ENCODE data around the gene FMN1.

FMN1 gene

DNA sequence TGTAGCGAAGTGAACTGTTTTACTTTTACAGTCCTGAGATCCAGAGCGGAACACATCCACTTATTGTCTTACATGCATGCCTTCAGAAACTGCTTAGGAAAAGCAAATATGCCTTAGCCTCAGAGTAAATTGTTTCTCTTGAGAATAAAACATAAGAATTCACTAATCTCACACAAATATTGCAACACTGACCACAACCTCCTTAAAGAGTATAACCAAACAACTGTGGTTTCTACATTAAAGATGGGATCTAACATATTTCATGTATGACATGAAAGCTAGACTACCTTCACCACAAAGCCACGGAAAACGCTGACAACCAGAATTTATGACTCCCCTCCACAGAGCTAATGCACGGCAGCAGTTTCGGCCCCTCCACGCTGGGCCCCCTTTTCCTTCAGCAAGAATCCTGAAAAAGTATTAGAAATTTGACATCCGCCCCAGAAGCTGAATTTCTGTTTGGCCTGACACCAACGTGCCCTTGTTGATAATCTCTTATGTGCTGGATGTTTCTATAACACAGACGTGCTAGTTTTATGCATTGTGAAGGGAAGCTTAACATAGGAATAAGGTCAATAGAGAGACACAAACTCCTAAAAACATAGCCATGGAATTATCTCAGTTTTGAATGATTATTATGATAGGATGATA is 392.1 kb downstream of the FMN1 start:
- DNase-seq: no peak

DNA sequence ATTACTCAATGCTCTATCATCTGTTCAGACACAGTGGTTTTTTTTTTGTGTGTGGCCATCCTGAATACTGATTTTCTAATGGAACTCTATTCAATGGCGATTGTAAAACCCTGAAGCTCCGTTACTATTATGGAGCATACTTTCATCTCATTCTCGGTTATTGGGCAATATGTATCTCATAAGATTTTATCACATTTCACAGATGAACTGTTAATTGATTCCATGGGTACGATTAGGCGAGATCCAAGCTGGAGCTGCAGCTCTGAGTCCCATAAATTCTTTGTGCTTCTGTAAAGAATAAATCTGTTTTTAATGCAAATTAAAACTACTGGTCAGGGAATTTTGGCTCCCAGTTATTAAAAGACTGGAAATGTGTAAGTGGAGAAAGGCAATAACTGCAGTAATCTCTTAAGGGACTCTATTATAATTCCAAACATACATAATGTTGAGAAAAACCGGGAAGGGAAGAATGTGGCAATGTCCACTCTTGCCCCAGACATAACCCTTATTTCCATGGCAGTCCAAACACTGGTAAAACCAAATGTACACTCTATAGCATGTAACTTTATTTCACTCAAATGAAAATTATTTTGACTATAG is 394.5 kb downstream of the FMN1 start:
- no peak for DNase-seq

DNA sequence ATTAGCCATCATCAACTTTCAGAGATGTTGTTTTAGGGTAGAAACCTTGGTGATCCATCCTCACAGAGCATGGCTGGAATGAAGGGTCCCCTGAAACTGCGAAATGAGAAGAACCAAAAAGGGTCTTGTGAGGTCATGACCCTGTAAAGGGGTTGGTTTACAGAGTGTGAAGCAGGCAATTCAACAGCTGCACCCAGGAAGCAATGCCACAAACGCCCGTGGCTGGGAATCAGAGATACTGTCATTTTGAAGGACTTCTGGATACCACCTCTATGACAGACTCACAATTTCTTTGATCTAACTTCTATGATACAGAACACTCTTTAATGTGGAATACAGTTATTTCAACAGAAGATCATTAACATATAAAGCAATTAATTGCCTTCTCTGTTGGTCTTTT is 397.7 kb downstream of the FMN1 start:
- DNase-seq: no peak

DNA sequence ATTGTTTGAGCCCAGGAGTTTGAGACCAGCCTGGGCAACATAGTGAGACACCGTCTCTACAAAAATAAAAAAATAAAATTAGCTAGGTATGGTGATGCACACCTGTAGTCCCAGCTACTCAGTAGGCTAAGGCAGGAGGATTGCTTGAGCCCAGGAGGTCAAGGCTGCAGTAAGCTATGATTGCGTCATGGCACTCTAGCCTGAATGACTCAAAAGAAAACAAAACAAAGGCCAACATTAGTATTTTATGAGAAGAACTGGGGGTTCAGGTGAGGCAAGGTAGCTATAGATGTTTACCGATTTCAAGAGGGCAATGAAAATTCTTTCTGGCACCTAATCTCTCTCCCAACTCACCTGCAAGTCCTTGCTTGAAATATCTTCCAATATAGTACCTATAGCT is 399.5 kb downstream of the FMN1 start:
- no peak for DNase-seq

DNA sequence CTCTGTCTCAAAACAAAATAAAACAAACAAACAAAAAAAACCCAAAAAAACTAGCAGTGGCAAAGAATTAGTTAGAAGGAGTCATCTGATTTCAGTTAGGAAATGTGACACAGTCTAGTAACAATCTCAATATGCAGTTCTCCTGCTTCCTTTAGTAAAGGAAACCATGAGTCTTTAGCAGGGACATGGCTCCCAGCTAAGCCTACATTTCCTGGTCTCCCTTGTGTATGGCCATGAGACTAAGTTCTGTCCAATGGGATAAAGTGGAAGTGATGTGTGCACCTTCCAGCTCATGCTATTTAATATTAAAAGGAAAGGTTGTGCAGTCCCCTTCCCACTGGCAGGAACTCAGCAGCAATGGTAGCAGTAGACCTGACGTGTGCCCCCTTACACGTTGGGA is 402.1 kb downstream of the FMN1 start:
- DNase-seq: no peak

DNA sequence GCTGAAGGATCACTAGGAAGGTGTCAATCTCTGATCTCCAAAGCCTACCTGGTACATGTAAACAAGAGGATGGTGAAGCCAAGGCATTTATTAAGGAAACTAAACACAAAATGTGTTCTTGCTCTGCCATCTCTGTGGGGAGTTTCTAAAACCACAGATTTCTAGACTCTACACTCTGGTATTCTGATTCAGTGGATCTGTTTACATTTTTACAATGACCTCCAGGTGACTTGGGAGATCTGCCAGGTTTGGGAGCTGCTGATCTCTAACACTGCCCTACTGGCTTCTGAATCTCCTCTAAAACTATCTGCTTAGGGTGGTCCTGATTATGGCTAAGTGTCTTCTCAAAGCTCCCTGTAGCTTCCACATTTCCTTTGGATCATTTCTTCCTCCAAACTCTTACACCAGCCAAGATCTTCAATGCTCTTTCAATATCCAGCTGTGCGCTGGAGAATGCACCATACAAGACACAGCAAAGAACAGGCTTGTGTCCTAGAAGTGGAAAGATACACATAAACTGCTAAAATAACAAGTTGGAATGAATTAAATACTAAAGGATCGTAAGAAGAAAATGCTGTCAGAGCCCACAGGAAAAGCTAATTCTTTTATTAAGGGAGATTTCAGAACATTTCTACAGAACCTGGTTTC is 404.0 kb downstream of the FMN1 start:
- no peak for DNase-seq

DNA sequence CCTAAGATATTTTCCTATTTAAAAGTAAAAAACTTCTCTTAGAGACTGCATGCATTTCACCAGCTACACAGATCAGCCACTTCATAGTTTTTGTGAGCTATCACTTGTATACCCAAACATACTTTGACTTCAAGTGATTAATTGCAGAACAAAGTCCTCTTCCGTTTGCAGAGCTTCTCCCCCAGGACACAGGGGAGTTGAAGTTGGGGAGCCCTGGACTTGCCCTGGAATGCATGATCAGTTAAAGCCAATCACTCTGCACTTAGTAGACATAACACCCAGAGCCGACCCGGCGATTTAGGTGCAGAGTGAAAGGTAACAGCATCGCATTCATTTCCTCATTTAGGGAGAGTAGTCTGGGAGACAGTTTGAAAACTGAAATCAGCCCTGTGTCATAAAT is 406.6 kb downstream of the FMN1 start:
- DNase-seq: no peak

DNA sequence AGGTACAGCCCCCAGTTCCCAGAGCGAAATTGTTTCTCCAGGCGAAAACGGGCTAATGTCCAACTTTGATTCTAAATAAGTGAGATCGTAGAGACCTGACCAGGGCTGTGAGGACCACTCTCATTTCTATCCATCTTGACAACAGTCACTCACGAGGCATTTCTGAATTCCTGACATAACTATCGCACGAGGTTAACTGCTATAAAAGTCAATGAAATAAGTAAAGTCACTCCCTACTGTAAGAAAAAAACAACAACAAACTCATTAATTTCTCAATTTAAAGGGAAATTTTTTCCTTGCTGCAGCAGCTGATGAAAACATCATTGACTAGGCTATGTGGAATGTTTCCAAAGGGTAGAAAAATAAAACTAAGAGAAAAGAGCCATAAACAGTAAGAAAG is 407.6 kb downstream of the FMN1 start:
- no peak for DNase-seq

DNA sequence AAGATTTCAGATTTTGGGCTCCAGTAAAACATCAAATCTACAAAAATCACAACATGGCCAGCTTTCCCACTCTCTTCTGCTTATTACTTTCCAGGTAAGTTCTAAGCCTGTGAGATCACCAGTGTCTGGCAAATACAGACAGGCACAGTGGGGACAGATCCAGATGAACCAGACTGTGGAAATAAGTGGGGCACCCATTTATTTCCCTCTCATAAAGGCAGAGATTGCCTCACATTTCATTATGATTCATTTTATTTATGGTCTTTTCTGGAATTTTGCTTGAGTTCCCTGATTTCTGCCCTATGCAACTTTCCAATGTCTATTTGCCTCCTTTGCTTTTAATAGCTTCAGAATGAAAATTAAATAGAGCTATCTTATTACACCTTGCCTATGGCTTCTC is 409.9 kb downstream of the FMN1 start:
- DNase-seq: no peak

DNA sequence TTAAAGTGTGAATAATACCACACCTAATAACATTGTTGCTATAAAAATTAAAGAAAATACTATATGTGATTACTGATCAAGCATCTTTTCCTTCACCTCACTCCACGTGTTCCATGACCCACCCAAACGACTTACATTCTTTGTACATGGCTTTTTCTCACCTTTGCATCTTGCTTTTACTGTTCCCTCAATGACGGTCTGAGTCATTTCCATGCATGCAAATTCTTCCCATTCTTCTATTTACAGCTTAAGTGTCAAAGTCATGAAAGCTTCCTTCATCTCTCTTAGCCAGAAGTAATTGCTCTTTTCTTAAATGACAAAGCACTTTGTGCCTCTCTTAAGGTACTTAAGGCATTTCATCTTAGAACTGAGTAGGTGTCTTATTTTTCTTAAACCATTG is 412.7 kb downstream of the FMN1 start:
- DNase-seq: no peak

DNA sequence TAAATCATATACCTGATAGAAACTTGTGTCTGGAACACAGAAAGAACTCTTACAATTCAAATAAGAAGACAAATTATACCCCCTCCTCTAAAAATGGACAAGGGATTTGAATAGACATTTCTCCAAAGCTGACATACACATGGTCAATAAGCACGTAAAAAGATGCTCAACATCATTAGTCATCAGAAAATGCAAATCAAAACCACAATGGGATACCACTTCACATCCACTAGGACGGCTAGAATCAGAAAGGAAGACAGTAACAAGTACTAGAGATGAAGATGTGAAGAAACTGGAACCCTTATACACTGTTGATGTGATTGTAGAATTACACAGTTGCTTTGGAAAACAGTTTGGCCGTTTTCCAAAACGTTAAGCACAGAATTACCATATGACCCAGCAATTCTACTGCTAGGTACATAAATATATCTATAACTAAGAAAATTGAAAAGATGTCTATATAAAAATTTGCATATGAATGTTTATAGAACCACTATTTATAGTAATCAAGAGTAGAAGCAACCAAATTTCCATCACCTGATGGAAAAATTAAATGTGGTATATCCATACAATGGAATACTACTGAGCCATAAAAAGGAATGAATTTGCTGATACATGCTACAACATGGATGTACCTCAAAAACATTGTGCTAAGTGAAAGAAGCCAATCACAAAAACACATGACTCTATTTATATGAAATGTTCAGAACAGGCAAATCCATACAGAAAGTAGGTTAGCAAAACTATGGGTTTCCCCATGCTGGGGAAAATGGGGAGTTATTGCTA is 415.9 kb downstream of the FMN1 start:
- DNase-seq: no peak

DNA sequence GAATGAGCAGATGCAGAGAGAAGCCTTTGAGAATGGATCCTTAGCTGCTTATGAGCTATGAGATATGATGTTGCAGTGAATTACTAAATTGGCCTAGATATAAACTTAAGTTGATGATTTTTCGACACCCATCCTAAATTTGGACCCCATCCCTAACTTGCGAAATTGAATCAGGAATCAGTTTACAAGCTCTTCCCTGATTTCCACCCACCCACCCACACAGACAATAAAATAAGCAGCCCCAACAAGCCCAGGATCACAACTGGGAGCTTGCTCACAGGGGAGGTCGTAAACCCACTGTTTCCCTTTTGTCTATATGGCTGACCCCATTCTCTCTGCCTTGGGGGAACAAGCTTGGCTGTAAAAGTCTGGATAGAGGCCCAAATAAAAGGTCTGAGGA is 419.4 kb downstream of the FMN1 start:
- no peak for DNase-seq

DNA sequence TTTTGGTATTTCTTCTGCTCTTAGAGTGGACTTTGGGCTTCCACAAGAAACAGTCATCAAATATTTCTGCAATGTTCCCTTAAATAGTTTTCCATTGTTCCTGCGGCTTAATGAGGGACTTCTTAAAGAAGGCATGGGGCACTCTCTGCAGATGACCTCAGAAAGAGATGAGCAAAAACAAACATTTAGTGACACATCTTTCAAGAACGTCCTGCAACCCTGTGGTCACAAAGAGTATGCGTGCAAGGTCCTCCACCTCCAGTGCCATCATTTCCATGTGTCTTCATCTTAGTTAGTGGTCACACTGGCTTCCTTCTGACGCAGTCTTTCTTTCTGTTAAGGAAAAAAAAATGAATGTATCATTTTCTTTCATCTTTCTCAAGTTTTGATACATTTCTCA is 420.5 kb downstream of the FMN1 start:
- DNase-seq: no peak

DNA sequence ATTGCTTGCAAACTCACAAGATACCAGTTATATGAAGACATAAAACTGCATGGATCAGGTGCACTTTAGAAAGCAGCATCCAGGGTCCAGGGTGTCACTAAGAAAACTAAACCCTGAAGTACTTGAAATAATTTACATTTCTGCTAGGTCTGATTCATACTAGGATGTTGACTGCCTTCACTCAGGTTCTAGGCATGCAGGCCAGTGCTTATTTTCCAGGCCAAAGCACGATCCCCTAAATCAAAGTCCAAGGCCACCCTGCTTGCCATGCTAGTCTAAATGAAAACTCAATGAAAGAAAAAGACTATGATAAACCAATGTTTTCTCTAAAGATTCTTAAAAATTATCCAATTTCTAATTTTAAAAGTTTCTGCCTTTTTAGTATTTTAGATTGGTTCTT is 427.3 kb downstream of the FMN1 start:
- no peak for DNase-seq

DNA sequence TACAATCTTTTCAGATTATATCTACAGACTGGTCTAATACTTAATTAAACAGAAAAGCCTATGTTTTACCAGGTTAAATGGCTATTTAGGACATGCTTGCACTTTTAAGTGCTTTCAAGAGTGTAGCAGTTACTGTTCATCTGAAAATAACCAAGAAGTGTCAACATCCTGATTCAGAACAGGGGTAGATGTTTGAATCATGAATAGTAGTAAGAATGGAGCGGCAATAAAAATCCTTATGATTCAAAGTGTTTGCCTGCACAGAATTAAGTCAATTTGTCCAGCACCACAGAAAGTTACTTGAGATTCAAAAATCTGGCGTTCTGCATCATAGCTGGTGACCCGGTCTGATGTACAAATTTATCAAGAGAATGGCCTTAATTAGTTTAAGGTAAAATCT is 428.4 kb downstream of the FMN1 start:
- no peak for DNase-seq

DNA sequence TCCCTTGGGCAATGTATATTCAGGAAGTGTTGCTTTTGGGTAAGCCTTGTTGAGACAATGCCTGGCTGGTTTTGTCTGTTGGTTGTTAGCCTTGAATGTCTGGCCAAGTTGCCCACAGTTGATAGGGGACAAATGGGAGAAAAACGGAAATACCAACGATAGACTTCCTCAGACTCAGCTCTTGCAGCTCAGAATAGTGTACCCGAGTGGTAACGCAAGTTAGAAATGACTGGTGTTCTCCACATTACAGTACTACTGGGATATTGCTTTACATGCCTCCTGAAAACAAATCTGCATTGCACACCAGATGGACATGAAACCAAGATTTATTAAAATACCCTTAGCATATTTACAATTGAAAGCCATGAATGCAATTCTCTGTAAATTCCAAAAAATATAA is 429.3 kb downstream of the FMN1 start:
- DNase-seq: no peak

DNA sequence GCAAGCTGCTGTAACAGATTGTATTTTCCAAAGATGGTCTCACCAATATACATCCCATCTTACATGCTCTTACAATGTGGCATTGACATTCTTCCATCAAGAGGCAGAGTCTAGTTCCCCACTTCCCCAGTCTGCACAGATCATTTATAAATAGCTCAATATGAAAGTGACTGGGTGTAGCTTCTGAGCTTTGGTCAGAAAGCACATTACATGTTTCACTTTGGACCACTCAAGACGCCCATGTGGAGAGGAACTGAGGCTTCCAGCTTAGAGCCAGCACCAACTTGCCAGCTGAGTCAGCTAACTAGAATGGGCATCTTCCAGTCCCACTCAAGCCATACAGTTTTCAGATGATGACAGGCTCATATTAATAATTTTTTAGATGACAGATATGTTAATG is 431.2 kb downstream of the FMN1 start:
- no peak for DNase-seq

DNA sequence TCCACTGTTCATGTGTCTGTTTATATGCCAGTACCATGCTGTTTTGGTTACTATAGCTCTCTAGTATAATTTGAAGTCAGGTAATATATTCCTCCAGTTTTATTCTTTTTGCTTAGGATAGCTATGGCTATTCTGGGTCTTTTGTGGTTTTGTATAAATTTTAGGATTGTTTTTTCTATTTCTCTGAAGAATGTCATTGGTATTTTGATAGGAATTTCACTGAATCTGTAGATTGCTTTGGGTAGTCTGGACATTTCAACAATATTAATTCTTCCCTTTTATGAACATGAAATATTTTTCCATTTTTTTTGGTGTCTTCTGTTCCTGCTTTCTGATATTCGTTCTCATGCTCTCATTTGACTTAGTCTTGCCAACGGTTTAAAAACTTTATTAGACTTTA is 437.1 kb downstream of the FMN1 start:
- DNase-seq: no peak

DNA sequence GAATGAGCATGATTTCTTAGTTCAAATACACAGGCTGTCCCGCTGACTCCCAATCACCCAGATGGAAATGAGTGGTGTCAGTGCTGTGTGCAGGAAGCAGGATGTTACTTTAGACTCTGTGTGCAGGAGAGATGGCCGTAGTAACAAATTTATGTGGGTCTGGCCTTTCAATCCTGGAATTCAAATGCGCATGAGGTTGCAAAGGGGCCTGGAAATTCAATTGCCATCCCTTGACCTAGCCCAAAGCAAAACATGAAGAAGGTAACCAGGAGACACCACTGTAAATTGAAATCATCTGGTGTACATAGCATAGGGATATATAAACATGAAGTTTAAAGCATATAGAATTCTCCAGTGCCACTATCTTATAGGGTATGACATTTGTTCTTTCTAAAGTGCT is 443.5 kb downstream of the FMN1 start:
- DNase-seq: no peak

DNA sequence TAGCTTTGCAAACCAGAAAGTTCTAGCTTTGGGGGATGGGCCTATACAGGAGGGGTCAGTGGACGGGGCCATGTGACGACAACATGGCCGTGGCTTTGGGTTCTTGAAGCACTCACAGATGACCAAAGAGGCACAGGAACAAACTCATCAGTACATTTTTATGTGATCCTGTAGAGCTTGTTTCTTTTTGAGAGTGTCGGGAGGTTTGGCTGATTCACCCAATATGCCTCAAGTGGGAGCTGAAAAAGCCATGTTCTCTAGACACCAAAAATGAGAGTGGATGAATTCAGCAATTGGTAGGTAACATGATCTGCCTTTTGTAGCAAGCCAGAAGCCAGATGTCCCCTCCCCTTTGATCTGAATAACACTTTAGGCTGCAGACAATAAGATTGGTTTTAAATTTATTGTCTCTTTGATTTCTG is 446.6 kb downstream of the FMN1 start:
- DNase-seq: no peak

DNA sequence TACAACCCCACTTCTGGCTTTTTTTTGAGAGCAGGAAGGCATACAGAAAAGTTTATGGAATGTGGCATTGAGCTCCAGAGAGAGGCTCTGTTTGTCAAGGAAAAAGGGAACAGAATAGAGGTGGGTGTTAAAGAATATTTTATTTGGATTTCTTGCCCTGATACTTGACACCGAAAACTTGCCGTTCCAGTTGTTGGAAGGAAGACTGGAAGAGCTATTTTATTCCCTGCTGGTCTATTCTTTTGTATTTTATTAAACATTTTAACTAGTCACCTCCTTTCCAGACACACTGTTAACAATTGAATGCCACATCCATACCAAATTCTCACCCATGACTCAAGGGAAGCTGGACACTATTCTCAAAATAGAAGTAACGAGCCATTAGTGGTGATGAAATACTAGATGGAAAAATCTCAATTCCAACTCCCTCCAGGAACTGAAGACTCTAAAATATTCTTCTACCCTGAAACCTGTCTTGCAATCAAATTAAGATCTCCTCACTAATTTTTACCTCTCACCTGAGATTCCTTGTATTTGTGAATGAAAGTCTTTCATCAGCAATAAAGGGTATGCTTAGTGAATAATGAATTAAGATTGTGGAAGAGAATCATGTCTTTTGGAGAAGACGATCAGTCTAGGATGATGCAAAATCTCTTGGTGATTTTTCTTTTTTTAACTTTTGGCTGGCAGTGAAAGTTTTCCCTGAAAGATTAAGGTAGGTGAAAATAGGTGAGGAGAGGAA is 448.2 kb downstream of the FMN1 start:
- DNase-seq: no peak

DNA sequence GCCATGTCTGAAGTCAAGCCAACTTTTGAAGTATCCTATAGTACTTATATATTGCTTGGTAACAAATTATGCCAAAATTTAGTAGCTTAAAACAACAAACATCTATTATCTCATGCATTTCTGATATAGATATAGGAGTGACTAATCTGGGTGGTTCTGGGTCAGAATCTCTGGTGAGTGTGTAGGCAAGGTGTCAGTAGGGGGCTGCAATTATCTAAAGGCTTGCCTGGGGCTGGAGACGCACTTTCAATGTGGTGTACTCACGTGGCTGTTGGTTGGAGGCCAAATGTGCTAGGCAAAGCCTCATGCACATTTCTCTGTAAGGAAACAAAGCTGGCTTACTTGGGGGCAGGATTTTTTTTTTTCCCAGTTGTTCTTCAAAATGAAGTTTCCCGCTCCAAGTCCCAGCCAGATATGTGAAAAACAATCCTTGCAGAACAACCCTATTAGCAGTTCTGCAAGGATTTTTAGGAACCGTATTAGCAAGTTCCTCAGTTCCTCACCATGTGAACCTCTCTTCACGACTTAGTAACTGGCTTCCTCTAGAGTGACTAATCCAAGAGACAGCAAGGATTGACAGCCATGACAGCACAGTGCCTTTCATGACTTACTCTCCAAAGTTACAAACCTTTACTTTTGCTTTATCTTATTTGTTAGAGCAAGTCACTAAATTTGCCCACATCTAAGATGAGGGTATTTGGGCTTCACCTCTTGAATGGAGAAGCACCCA is 450.9 kb downstream of the FMN1 start:
- no peak for DNase-seq

Measured in CD4-positive, alpha-beta T cell treated with Interleukin-21 for 1 hour (primary cell).